IPS-18c (cell line): ENCODE measurements around the gene LDLRAD4.

Source experiments
- H3K4me3 ChIP-seq: 2 replicates; pipeline ENCODE4 v1.7.0; 2013; ENCODE audit warnings: low read depth, mild to moderate bottlenecking, low read length, moderate library complexity; ENCODE audit not compliant: insufficient read depth
- H3K9me3 ChIP-seq: one replicate; pipeline ENCODE4 v1.6.1; 2013; ENCODE audit warnings: mild to moderate bottlenecking, low read length, moderate library complexity; ENCODE audit not compliant: control insufficient read depth, insufficient read depth

The LDLRAD4 gene

GRCh38 chr18:13374096-13374467 lies 155.5 kb downstream of the LDLRAD4 start:
- Histone ChIP-seq H3K4me3 (no peak overlapping the region), H3K9me3 (peaks cover 3% of the 10 kb centered on the region)

- Histone ChIP-seq H3K9me3 (peaks cover 3% of the 10 kb centered on the region), H3K4me3 (no peak overlapping the region)
Observed at GRCh38 chr18:13374468-13375301, 156.1 kb downstream of the LDLRAD4 start.

GRCh38 chr18:13375302-13376255 lies 157.0 kb downstream of the LDLRAD4 start:
- no peak overlapping the region for H3K4me3 ChIP-seq
- peaks cover 3% of the 10 kb centered on the region for H3K9me3 ChIP-seq

GRCh38 chr18:13376298-13376840 lies 157.8 kb downstream of the LDLRAD4 start:
- Histone ChIP-seq H3K4me3 (no peak overlapping the region), H3K9me3 (peaks cover 3% of the 10 kb centered on the region)

- H3K4me3 ChIP-seq, result no peak overlapping the region
Observed at GRCh38 chr18:13376841-13377351, 158.3 kb downstream of the LDLRAD4 start.

GRCh38 chr18:13377496-13377895 lies 158.9 kb downstream of the LDLRAD4 start:
- no peak overlapping the region for H3K4me3 ChIP-seq
- H3K9me3 ChIP-seq, result peaks cover 3% of the 10 kb centered on the region

More at GRCh38 chr18:13376841-13377351, 158.3 kb downstream of the LDLRAD4 start:
- peaks cover 3% of the 10 kb centered on the region for H3K9me3 ChIP-seq

- H3K9me3 ChIP-seq, result peaks cover 3% of the 10 kb centered on the region
Observed at GRCh38 chr18:13378150-13378549, 159.6 kb downstream of the LDLRAD4 start.

GRCh38 chr18:13379062-13379865 lies 160.7 kb downstream of the LDLRAD4 start:
- H3K4me3 ChIP-seq, result no peak overlapping the region

More at GRCh38 chr18:13378150-13378549, 159.6 kb downstream of the LDLRAD4 start:
- no peak overlapping the region for H3K4me3 ChIP-seq

GRCh38 chr18:13379930-13380690 lies 161.6 kb downstream of the LDLRAD4 start:
- Histone ChIP-seq H3K4me3 (no peak overlapping the region), H3K9me3 (peaks cover 3% of the 10 kb centered on the region)

More at GRCh38 chr18:13379062-13379865, 160.7 kb downstream of the LDLRAD4 start:
- peaks cover 3% of the 10 kb centered on the region for H3K9me3 ChIP-seq

- H3K9me3 ChIP-seq, result no peaks in the 10 kb centered on the region
- no peak overlapping the region for H3K4me3 ChIP-seq
Observed at GRCh38 chr18:13380691-13381070, 162.1 kb downstream of the LDLRAD4 start.

GRCh38 chr18:13381331-13381730 lies 162.8 kb downstream of the LDLRAD4 start:
- no peaks in the 10 kb centered on the region for H3K9me3 ChIP-seq
- no peak overlapping the region for H3K4me3 ChIP-seq

- H3K4me3 ChIP-seq, result no peak overlapping the region
- H3K9me3 ChIP-seq, result no peaks in the 10 kb centered on the region
Observed at GRCh38 chr18:13381944-13382365, 163.4 kb downstream of the LDLRAD4 start.

- no peaks in the 10 kb centered on the region for H3K9me3 ChIP-seq
- no peak overlapping the region for H3K4me3 ChIP-seq
Observed at GRCh38 chr18:13382366-13382953, 163.9 kb downstream of the LDLRAD4 start.

GRCh38 chr18:13382954-13383827 lies 164.6 kb downstream of the LDLRAD4 start:
- Histone ChIP-seq H3K4me3 (no peak overlapping the region), H3K9me3 (no peaks in the 10 kb centered on the region)
